Measurements from ENCODE around the gene AP5S1. TPM values are rescaled to one million over a fixed set of nuclear protein-coding genes. Genes with fewer than 3 reads are reported as not detected.

The AP5S1 gene
- total and polyA plus RNA-seq, 2 of the 4 experiments (the other 2 are of a cell fraction): 10.1 to 11.7 TPM

DNA sequence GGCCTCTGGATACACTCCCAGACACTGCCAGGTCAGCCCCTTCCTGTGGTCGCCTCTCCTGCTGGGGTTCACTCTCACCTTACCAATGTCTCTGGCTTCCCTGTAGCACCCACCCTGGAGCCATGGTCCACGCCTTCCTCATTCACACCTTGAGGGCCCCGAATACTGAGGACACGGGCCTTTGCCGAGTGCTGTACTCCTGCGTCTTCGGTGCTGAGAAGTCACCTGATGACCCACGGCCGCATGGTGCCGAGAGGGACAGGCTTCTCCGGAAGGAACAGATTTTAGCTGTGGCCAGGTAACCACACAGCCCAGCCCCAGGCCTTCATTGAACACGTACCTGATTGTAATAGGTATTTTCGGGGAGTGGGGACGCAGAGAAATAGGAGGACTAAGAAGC is 1.6 kb downstream of the AP5S1 start:
- WGBS, 2 experiments (ENCODE audit: extremely low coverage in 2 of 2, insufficient read length in 1 of 2): 91% methylated on average over 7 of the region's 14 CpGs; no CpG with 5 or more reads in 1 of the 2 experiments
- POLR2A ChIA-PET (ENCODE audit: unreplicated experiment): no interaction called here
- no peak for ATAC-seq (ENCODE audit: low read depth)

More for the DNA sequence above, 1.6 kb downstream of the AP5S1 start:
- TF ChIP-seq MAZ (IDR thresholded peaks at IDR 0.05; ENCODE audit: borderline replicate concordance, low read depth, low read length) (no peak), SMC3 (IDR thresholded peaks at IDR 0.05; ENCODE audit: low read depth, low read length) (no peak), CEBPB (IDR thresholded peaks at IDR 0.05; ENCODE audit: low read depth, low read length) (no peak), RFX5 (IDR thresholded peaks at IDR 0.05; ENCODE audit: low read depth, low read length) (no peak), RCOR1 (IDR thresholded peaks at IDR 0.05; ENCODE audit: insufficient replicate concordance, low read length) (no peak), POLR2A (IDR thresholded peaks at IDR 0.05; ENCODE audit: low read depth, low read length) (no peak), MXI1 (IDR thresholded peaks at IDR 0.05; ENCODE audit: borderline replicate concordance, low read depth, low read length) (no peak), CHD1 (IDR thresholded peaks at IDR 0.05; ENCODE audit: low read depth, low read length) (no peak), MAFK (IDR thresholded peaks at IDR 0.05; ENCODE audit: low read depth, low read length) (no peak), BHLHE40 (IDR thresholded peaks at IDR 0.05; ENCODE audit: low read depth, low read length) (no peak), NFE2L2 (IDR thresholded peaks at IDR 0.05; ENCODE audit: low read depth, low read length) (no peak), RAD21 (IDR thresholded peaks at IDR 0.05; ENCODE audit: low read length) (no peak)
- TF ChIP-seq, protein P1, sequence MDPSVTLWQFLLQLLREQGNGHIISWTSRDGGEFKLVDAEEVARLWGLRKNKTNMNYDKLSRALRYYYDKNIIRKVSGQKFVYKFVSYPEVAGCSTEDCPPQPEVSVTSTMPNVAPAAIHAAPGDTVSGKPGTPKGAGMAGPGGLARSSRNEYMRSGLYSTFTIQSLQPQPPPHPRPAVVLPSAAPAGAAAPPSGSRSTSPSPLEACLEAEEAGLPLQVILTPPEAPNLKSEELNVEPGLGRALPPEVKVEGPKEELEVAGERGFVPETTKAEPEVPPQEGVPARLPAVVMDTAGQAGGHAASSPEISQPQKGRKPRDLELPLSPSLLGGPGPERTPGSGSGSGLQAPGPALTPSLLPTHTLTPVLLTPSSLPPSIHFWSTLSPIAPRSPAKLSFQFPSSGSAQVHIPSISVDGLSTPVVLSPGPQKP (IDR thresholded peaks at IDR 0.05; ENCODE audit: borderline replicate concordance, low read depth, low read length): no peak
- TF ChIP-seq, protein P2, sequence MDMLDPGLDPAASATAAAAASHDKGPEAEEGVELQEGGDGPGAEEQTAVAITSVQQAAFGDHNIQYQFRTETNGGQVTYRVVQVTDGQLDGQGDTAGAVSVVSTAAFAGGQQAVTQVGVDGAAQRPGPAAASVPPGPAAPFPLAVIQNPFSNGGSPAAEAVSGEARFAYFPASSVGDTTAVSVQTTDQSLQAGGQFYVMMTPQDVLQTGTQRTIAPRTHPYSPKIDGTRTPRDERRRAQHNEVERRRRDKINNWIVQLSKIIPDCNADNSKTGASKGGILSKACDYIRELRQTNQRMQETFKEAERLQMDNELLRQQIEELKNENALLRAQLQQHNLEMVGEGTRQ (IDR thresholded peaks at IDR 0.05; ENCODE audit: low read depth, low read length): no peak
- TF ChIP-seq, protein P3, sequence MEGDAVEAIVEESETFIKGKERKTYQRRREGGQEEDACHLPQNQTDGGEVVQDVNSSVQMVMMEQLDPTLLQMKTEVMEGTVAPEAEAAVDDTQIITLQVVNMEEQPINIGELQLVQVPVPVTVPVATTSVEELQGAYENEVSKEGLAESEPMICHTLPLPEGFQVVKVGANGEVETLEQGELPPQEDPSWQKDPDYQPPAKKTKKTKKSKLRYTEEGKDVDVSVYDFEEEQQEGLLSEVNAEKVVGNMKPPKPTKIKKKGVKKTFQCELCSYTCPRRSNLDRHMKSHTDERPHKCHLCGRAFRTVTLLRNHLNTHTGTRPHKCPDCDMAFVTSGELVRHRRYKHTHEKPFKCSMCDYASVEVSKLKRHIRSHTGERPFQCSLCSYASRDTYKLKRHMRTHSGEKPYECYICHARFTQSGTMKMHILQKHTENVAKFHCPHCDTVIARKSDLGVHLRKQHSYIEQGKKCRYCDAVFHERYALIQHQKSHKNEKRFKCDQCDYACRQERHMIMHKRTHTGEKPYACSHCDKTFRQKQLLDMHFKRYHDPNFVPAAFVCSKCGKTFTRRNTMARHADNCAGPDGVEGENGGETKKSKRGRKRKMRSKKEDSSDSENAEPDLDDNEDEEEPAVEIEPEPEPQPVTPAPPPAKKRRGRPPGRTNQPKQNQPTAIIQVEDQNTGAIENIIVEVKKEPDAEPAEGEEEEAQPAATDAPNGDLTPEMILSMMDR (conservative IDR thresholded peaks at IDR 0.05; ENCODE audit: low read depth, low read length): no peak
- Histone ChIP-seq H2AFZ (replicated peaks; ENCODE audit: low read length, poor library complexity) (no peak overlapping the region), H4K5ac (ENCODE audit: low read depth, low read length) (no peak overlapping the region), H3K14ac (replicated peaks; ENCODE audit: low read depth, low read length) (no peak overlapping the region), H3K36me3 (ENCODE audit: control insufficient read depth, insufficient read depth, low read length) (peaks cover 29% of the 10 kb centered on the region), H2BK20ac (ENCODE audit: low read depth, low read length) (no peak overlapping the region), H2BK15ac (ENCODE audit: low read depth, low read length) (no peak overlapping the region), H3K4me3 (ENCODE audit: insufficient read depth, low read depth, low read length) (no peak overlapping the region), H2AK9ac (replicated peaks; ENCODE audit: low read depth, low read length, poor library complexity) (no peak overlapping the region), H3K4ac (ENCODE audit: low read depth, low read length) (no peak overlapping the region), H3K23ac (ENCODE audit: low read depth, low read length) (no peak overlapping the region), H2BK5ac (ENCODE audit: low read depth, low read length, poor library complexity, severe bottlenecking) (no peak overlapping the region), H2AK5ac (ENCODE audit: low read depth, low read length) (no peak overlapping the region), H3K9ac (ENCODE audit: low read depth, low read length) (no peak overlapping the region), H3K4me1 (ENCODE audit: control insufficient read depth, insufficient read depth, low read length) (peaks cover 8% of the 10 kb centered on the region; the same call in 1 of the 2 replicates), H3K9me3 (ENCODE audit: control insufficient read depth, insufficient read depth, low read length) (no peaks in the 10 kb centered on the region), H3K18ac (ENCODE audit: low read depth, low read length) (no peak overlapping the region), H2BK120ac (ENCODE audit: low read depth, low read length) (no peak overlapping the region), H3K56ac (ENCODE audit: extremely low read depth, insufficient read depth, low read length) (no peak overlapping the region), H3K9me1 (ENCODE audit: insufficient read depth, low read length) (0 out of 2 replicates have a peak, but pooled peaks cover 16% of the 10 kb centered on the region), H3K4me2 (ENCODE audit: low read depth, low read length) (no peak overlapping the region), H4K91ac (ENCODE audit: insufficient read depth, low read depth, low read length) (no peak overlapping the region), H3K27me3 (ENCODE audit: control insufficient read depth, insufficient read depth, low read length) (no peaks in the 10 kb centered on the region), H3K27ac (ENCODE audit: insufficient read depth, low read length) (no peak overlapping the region), H4K8ac (ENCODE audit: low read depth in 2 of 2, low read length in 2 of 2) (no peak overlapping the region; a peak in 1 of 4 replicates), H3K79me1 (ENCODE audit: low read depth in 1 of 2, low read length in 2 of 2) (peaks cover 14 to 37% of the 10 kb centered on the region in 2 experiments; a peak in 3 of 4 replicates), H4K20me1 (ENCODE audit: insufficient read depth, low read length) (no peaks in the 10 kb centered on the region)
- CTCF ChIA-PET: no interaction called here
- in situ Hi-C loops (cut with MboI; ENCODE audit: low sequenced_read_pairs): no loop called here
- intact Hi-C loops (cut with micrococcal nuclease): no loop called here
- dilution Hi-C loops (cut with HindIII; ENCODE audit: low sequenced_read_pairs, unreplicated experiment): no loop called here
- DNase-seq: no peak
- BruUV-seq (replicated peaks): no TSS peak

All from IMR-90 (cell line).